ENCODE measurements around the gene GAGE12J.
"Not testable (repeated sequence)": the region's sequence is repeated elsewhere in the genome, so short reads cannot be mapped to it uniquely, and the experiment has no call there.

Gene GAGE12J

GRCh38 chrX:49321737-49322136, at the start of gene GAGE12J:
TSS of gene GAGE12J (plus strand) at chrX:49322037. CDS start at chrX:49323194, 1,157 bp downstream.
- DNase-seq, result not testable (repeated sequence)

- DNase-seq, result no peak
Measured at GRCh38 chrX:49272421-49272820, 49.4 kb upstream of the GAGE12J start.

GRCh38 chrX:49273181-49273727, 48.6 kb upstream of the GAGE12J start:
- DNase-seq, result no peak

GRCh38 chrX:49276207-49276606, 45.6 kb upstream of the GAGE12J start:
- DNase-seq, result no peak

GRCh38 chrX:49276671-49277534, 44.9 kb upstream of the GAGE12J start:
- no peak for DNase-seq

- DNase-seq, result no peak
Measured at GRCh38 chrX:49277535-49277830, 44.4 kb upstream of the GAGE12J start.

GRCh38 chrX:49278081-49278480, 43.8 kb upstream of the GAGE12J start:
- DNase-seq, result no peak

GRCh38 chrX:49282647-49283011, 39.2 kb upstream of the GAGE12J start:
- no peak for DNase-seq

GRCh38 chrX:49284212-49284611, 37.6 kb upstream of the GAGE12J start:
- DNase-seq, result no peak

GRCh38 chrX:49286136-49286535, 35.7 kb upstream of the GAGE12J start:
- DNase-seq, result no peak

GRCh38 chrX:49286581-49286980, 35.3 kb upstream of the GAGE12J start:
- DNase-seq, result no peak

- DNase-seq, result no peak
Measured at GRCh38 chrX:49287665-49288064, 34.2 kb upstream of the GAGE12J start.

GRCh38 chrX:49290215-49290614, 31.6 kb upstream of the GAGE12J start:
- no peak for DNase-seq

- peak; percentile 18 to 53 (median 48) for DNase-seq
Measured at GRCh38 chrX:49291615-49292337, 30.1 kb upstream of the GAGE12J start.

GRCh38 chrX:49292400-49293362, 29.2 kb upstream of the GAGE12J start:
- DNase-seq, result peak in 1 of 4 experiments; percentile 5

GRCh38 chrX:49299293-49299692, 22.5 kb upstream of the GAGE12J start:
- not testable (repeated sequence) for DNase-seq

- DNase-seq, result no peak
Measured at GRCh38 chrX:49300703-49301102, 21.1 kb upstream of the GAGE12J start.

- DNase-seq, result no peak
Measured at GRCh38 chrX:49303346-49303745, 18.5 kb upstream of the GAGE12J start, which contains the start of gene GAGE10. TSS of gene GAGE10 (plus strand) at chrX:49303646. CDS start at chrX:49304860, 1,214 bp downstream.

- DNase-seq, result not testable (repeated sequence)
Measured at GRCh38 chrX:49307775-49308174, 14.1 kb upstream of the GAGE12J start.

- DNase-seq, result peak in 1 of 4 experiments; percentile 7
Measured at GRCh38 chrX:49308604-49309269, 13.1 kb upstream of the GAGE12J start.

- DNase-seq, result peak in 1 of 4 experiments; percentile 4
Measured at GRCh38 chrX:49309401-49309981, 12.3 kb upstream of the GAGE12J start.

GRCh38 chrX:49310371-49310770, 11.5 kb upstream of the GAGE12J start:
- DNase-seq, result no peak
